ENCODE results near the gene ALLC.

- TF ChIP-seq CTCF (IDR thresholded peaks at IDR 0.05) (no peak), POLR2AphosphoS5 (IDR thresholded peaks at IDR 0.05) (no peak)
Measured at GRCh38 chr2:3647831-3648651, 10.0 kb upstream of the ALLC start.
